Stimulated activated naive CD8-positive, alpha-beta T cell treated with anti-CD3 and anti-CD28 coated beads, Interleukin-15, Interleukin-2, amounts not matched to agents 100 ng/mL and 50 ng/mL, for 24 hours (primary cell): ENCODE measurements around the gene KCNH3.

ENCODE experiments used
- H3K27ac Mint-ChIP-seq: one replicate; pipeline ENCODE4 v1.8.0; 2021; ENCODE audit warnings: mild to moderate bottlenecking, mixed read lengths
- H3K27me3 Mint-ChIP-seq: one replicate; pipeline ENCODE4 v1.8.0; 2021; ENCODE audit warnings: mixed read lengths
- H3K36me3 Mint-ChIP-seq: one replicate; pipeline ENCODE4 v1.8.0; 2021; ENCODE audit warnings: low read depth, mixed read lengths
- H3K4me1 Mint-ChIP-seq: one replicate; pipeline ENCODE4 v1.8.0; 2021; ENCODE audit warnings: low read depth, mixed read lengths
- H3K4me3 Mint-ChIP-seq: one replicate; pipeline ENCODE4 v1.8.0; 2021; ENCODE audit warnings: mild to moderate bottlenecking, mixed read lengths
- H3K9me3 Mint-ChIP-seq: one replicate; pipeline ENCODE4 v1.8.0; 2021; ENCODE audit warnings: mixed read lengths

The KCNH3 gene

DNA sequence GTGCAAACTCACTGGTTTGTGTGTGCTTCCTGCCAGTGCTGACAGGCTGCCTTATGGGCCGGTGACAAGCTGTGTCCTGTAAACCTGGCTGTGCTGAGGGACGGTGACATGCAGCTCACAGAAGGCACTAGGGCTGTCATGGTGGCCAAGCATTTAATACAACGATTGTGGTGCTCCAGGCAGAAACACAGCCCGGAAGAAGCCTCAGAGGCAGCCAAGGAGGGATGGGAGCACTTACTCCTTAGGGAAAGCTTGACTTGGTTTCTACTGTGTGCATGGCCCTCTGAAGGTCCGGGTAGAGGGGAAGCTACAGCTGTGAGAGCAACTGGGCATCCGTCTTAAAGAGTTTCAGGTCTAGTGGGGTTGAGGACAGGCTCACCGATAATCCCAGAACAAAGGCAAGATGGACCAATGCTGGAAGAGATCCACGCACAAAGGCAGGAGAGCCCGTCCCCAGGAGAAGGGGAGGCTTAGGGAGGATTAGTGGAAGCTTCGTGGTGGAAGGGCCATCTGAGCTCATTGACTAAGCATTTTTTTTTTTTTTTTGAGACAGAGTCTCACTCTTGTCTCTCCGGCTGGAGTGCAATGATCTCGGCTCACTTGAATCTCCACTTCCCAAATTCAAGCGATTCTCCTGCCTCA is 39.8 kb downstream of the KCNH3 start:
- Mint-ChIP-seq H3K4me3 (no peak overlapping the region), H3K36me3 (peaks cover 30% of the 10 kb centered on the region), H3K27ac (no peak overlapping the region), H3K4me1 (peaks cover 17% of the 10 kb centered on the region), H3K27me3 (no peaks in the 10 kb centered on the region), H3K9me3 (no peaks in the 10 kb centered on the region)

DNA sequence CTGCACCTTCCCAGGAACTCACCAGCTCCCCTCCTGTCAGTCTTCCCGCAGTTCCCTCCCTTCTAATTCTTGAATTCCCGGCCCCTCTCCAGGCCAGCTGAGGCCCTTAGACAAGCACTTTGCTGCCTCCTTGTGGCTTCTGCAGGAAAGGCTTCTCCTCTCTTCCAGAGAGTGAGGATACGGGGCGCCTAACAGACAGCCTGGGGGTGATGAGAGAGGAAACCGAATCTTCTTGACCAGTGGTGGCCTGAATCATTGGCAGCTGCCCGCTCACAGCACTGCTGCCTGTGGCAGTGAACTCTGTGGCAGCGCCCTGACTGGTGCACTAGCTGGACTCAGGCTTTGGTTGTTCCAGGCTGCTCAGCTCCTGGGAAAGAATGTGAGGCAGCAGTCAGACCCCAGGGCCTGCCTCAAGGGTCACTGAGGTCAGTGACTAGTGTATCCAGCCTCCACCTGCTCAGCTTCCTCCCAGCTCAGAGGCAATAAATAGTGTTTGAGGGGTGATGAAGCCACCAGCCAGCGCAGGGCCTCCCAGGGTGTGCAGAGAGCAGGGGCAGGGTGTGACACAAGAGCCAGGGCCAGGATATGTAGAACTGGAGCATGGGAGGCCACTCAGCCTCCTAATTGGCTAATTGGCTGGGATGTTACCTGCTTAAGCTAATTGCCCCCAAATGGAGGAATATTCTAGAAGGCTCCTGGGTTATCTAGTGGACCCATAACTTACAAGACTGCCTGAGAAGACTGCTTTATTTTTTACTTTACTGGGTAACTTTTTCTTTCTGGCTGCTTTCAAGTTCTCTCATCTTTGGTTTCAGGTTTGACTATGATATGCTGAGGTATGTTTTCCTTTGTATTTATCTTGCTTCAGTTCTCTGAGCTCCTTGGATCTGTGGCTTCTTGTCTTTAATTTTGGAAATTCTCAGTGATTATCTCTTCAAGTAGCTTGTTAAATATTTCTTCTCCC is 42.0 kb downstream of the KCNH3 start:
- Mint-ChIP-seq H3K9me3 (no peaks in the 10 kb centered on the region), H3K27me3 (no peaks in the 10 kb centered on the region), H3K4me3 (no peak overlapping the region), H3K36me3 (peaks cover 26% of the 10 kb centered on the region), H3K4me1 (peaks cover 17% of the 10 kb centered on the region), H3K27ac (peak overlapping the region; percentile 62)

DNA sequence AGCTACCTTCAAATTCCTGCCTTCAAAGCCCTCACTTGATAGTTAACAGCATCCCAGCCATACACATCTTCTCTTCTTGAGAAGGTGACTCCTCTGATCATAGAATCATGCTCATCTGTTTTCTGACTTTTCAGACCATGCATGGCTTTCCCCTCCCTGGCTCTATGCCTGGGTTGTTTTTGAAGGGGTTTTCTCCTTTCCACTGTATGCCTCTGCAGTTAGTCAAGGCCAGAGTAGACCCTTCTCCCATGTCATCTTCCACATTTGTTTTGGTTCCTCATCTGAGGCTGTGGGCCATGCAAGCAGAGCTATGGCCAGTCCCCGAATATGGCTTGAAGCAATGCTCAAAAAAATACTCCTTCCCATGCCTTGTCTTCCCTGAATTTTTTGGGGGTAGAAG is 43.4 kb downstream of the KCNH3 start:
- Mint-ChIP-seq H3K4me3 (no peak overlapping the region), H3K4me1 (peaks cover 17% of the 10 kb centered on the region), H3K27ac (peak overlapping the region; percentile 32), H3K36me3 (peaks cover 33% of the 10 kb centered on the region), H3K27me3 (no peaks in the 10 kb centered on the region), H3K9me3 (no peaks in the 10 kb centered on the region)

DNA sequence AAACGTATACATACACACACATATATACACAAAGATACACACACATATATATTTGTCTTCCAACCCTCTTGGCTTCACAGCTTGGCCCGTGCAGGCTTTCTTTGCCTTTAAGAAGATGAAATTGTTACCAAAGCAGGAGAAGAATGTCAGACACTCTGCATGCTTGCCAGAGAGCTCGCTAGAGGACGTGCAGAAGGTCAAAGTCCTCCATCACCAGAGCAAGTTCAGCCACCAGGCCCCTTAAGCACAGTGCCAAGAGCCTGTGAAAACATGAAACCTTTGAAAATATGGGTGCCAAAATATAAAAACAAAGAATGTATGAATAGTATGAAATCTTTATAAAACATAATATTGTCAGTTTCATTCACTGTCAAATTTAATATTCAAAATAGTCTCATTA is 44.0 kb downstream of the KCNH3 start:
- H3K4me1 Mint-ChIP-seq: peaks cover 17% of the 10 kb centered on the region
- H3K27me3 Mint-ChIP-seq: no peaks in the 10 kb centered on the region
- no peaks in the 10 kb centered on the region for H3K9me3 Mint-ChIP-seq
- H3K27ac Mint-ChIP-seq: no peak overlapping the region
- H3K36me3 Mint-ChIP-seq: peaks cover 33% of the 10 kb centered on the region
- no peak overlapping the region for H3K4me3 Mint-ChIP-seq

GRCh38 chr12:49583366-49584094 is 44.7 kb downstream of the KCNH3 start:
- Mint-ChIP-seq H3K4me3 (no peak overlapping the region), H3K4me1 (peaks cover 17% of the 10 kb centered on the region), H3K36me3 (peaks cover 33% of the 10 kb centered on the region), H3K27me3 (no peaks in the 10 kb centered on the region), H3K9me3 (no peaks in the 10 kb centered on the region), H3K27ac (no peak overlapping the region)

DNA sequence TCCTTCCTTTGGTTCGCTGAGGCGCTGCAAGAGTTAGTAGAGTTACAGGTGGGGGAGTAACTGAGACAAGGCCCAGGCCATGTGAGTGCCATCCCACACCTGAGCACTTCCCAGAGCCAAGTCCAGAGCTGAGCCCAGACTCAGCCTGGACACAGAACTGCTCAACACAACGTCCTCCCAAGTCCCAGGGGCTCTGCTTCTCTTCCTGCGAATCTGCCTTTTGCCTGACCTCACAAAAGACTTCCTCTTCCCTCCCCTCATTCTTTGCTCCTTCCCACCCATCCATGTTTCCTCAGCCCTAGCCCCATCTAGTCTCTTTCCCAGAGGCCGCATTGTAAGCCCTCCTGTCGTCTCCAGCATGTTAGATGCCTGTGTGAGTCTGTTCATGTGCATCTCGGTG is 45.8 kb downstream of the KCNH3 start:
- peaks cover 33% of the 10 kb centered on the region for H3K36me3 Mint-ChIP-seq
- H3K4me3 Mint-ChIP-seq: no peak overlapping the region
- H3K4me1 Mint-ChIP-seq: peaks cover 17% of the 10 kb centered on the region
- H3K27ac Mint-ChIP-seq: no peak overlapping the region
- H3K9me3 Mint-ChIP-seq: no peaks in the 10 kb centered on the region
- no peaks in the 10 kb centered on the region for H3K27me3 Mint-ChIP-seq

- Mint-ChIP-seq H3K36me3 (peaks cover 40% of the 10 kb centered on the region), H3K27ac (no peak overlapping the region), H3K27me3 (no peaks in the 10 kb centered on the region), H3K4me1 (peaks cover 12% of the 10 kb centered on the region), H3K9me3 (peaks cover 6% of the 10 kb centered on the region), H3K4me3 (no peak overlapping the region)
These were observed 46.9 kb downstream of the KCNH3 start for GRCh38 chr12:49585477-49586459.

- Mint-ChIP-seq H3K4me1 (no peaks in the 10 kb centered on the region), H3K9me3 (peaks cover 6% of the 10 kb centered on the region), H3K27me3 (no peaks in the 10 kb centered on the region), H3K27ac (no peak overlapping the region), H3K36me3 (peaks cover 41% of the 10 kb centered on the region), H3K4me3 (no peak overlapping the region)
These were observed 48.5 kb downstream of the KCNH3 start for GRCh38 chr12:49587174-49587908.

GRCh38 chr12:49588281-49588680 is 49.5 kb downstream of the KCNH3 start:
- Mint-ChIP-seq H3K36me3 (peaks cover 35% of the 10 kb centered on the region), H3K27ac (no peak overlapping the region), H3K4me1 (no peaks in the 10 kb centered on the region), H3K4me3 (no peak overlapping the region), H3K9me3 (peaks cover 6% of the 10 kb centered on the region), H3K27me3 (no peaks in the 10 kb centered on the region)

DNA sequence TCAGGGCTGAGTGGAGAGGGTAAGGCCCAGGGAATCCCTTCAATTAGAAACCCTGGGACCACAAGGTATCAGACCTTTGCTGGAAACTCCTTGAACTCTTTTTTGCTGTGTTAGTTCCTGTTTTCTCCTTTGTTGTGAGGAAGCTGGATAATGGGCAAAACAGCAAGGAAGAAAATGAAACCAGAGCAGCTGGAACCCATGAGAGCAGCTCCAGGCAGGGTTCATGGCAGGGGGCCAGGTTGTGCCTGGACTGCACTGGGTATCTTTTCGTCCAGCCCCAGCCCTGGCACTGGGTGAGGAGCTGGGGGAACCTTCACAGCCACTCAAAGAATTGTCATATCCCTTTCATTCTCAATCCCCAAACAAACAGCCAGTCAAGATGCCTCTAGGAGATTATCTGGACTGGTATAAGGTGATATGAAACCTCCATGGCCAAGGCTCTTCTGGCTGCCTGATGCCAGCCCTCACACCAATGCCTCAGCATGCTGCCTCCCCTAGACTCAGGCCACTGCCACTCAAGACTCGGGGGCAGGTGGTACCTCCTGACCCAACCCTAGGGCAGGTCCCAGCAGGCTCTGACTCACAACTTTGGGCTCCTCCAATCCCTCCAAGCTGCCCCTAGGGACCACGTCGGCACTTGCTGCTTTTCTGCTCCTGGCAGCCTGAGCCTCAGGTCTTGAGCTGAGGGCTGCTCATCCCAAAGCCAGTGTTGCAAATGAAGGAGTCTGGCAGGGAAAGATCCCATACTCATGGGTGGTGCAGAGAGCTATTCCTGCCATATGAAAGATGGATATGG is 50.1 kb downstream of the KCNH3 start:
- peaks cover 28% of the 10 kb centered on the region for H3K36me3 Mint-ChIP-seq
- no peaks in the 10 kb centered on the region for H3K27me3 Mint-ChIP-seq
- H3K4me3 Mint-ChIP-seq: no peak overlapping the region
- no peaks in the 10 kb centered on the region for H3K4me1 Mint-ChIP-seq
- H3K27ac Mint-ChIP-seq: no peak overlapping the region
- H3K9me3 Mint-ChIP-seq: peaks cover 6% of the 10 kb centered on the region

- no peaks in the 10 kb centered on the region for H3K9me3 Mint-ChIP-seq
- H3K27ac Mint-ChIP-seq: no peak overlapping the region
- H3K4me3 Mint-ChIP-seq: no peak overlapping the region
- H3K4me1 Mint-ChIP-seq: no peaks in the 10 kb centered on the region
- H3K27me3 Mint-ChIP-seq: no peaks in the 10 kb centered on the region
- no peaks in the 10 kb centered on the region for H3K36me3 Mint-ChIP-seq
These were observed 59.7 kb downstream of the KCNH3 start for GRCh38 chr12:49598527-49598926.

GRCh38 chr12:49599961-49600360 is 61.1 kb downstream of the KCNH3 start:
- no peaks in the 10 kb centered on the region for H3K4me1 Mint-ChIP-seq
- H3K4me3 Mint-ChIP-seq: no peak overlapping the region

GRCh38 chr12:49603721-49604120 is 64.9 kb downstream of the KCNH3 start:
- no peaks in the 10 kb centered on the region for H3K9me3 Mint-ChIP-seq
- no peaks in the 10 kb centered on the region for H3K4me1 Mint-ChIP-seq
- no peaks in the 10 kb centered on the region for H3K36me3 Mint-ChIP-seq
- no peak overlapping the region for H3K4me3 Mint-ChIP-seq
- H3K27me3 Mint-ChIP-seq: peaks cover 8% of the 10 kb centered on the region
- no peak overlapping the region for H3K27ac Mint-ChIP-seq

More at GRCh38 chr12:49599961-49600360, 61.1 kb downstream of the KCNH3 start:
- no peak overlapping the region for H3K27ac Mint-ChIP-seq
- H3K27me3 Mint-ChIP-seq: no peaks in the 10 kb centered on the region
- H3K36me3 Mint-ChIP-seq: no peaks in the 10 kb centered on the region
- no peaks in the 10 kb centered on the region for H3K9me3 Mint-ChIP-seq
